GM21367 (cell line): ENCODE data around the gene KCTD5.
A peak's percentile ranks its signal among the peaks of the same experiment; 100 is the strongest.
"Not testable (repeated sequence)": the region's sequence is repeated elsewhere in the genome, so short reads cannot be mapped to it uniquely, and the experiment has no call there.

ENCODE experiments used
- ATAC-seq: cut with Tn5 transposase; IDR thresholded peaks from one replicate; pipeline ENCODE4 v1.9.1; 2021; ENCODE audit not compliant: unreplicated experiment

KCTD5 gene

DNA sequence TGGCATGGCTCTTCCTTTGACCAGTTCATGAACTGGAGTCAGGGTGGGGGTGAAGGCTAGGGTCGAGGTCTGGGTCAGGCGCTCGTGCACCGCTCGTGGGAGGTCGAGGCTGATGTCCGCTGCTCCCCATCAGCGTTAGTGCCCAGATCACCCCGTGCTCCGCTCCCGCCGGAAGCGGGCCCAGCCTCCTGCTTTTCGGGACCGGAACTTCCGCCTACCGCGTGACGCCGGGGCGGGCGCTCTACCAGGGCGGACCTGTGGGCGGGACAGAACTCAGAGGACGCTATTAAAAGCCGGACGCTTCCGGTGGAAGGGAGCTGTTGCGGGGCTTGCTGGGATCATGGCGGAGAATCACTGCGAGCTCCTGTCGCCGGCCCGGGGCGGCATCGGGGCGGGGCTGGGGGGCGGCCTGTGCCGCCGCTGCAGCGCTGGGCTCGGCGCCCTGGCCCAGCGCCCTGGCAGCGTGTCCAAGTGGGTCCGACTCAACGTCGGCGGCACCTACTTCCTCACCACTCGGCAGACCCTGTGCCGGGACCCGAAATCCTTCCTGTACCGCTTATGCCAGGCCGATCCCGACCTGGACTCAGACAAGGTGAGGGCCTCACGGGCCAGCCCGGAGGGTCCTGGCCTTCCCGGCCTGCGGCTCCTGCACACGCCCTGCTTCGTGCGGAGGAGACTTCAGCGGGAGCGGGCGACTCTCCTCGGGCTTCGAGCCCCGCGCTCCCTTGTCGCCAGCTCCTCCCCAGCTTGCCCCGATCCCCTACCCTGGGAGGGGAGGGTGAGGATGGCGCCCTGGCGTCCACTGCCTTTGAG is at the start of gene KCTD5:
KCTD5 (plus strand) TSS at position 315 of the 813 bp plus-strand sequence; CDS start at position 341, 26 bp downstream.
- peak; percentile 41 for ATAC-seq

- ATAC-seq = not testable (repeated sequence)
These were observed 43.1 kb upstream of the KCTD5 start for GRCh38 chr16:2639071-2639721.

DNA sequence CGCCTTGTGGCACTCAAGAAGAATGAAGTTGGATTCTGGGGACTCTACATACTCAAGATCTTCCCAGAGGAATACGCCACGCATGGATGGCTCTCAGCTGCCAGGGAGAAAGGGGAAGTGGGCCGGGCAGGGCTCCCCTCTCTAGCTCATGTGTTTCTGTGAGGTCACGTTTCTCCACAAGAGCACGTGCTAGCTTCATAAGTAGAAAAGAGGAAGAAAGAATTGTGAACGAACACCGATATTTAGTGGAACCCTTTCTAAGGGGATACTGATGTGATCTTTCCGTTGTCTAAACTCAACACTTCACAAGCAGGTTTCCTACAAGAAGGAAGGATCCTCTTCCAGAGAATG is 42.6 kb upstream of the KCTD5 start:
- ATAC-seq = not testable (repeated sequence)

DNA sequence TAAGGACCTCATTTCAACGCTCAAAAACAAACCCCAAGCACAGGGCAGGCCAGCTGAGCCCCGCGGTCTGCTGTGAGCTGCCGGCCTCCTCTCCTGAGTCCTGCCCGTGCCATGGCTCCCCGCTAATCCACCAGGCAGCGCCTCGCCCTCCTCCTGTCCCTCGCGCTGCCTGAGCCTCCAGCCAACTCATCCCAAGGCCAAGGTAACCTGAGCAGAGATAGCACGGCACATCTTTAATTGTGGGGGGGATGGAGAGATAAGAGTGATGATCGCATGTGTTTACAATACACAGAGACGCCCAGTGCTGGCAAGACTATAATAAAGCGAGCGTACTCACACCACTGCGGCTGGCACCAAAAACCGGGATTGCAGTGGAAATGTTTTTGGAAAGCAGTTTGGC is 39.8 kb upstream of the KCTD5 start:
- not testable (repeated sequence) for ATAC-seq

GRCh38 chr16:2644754-2645453 is 37.4 kb upstream of the KCTD5 start:
- ATAC-seq = not testable (repeated sequence)

DNA sequence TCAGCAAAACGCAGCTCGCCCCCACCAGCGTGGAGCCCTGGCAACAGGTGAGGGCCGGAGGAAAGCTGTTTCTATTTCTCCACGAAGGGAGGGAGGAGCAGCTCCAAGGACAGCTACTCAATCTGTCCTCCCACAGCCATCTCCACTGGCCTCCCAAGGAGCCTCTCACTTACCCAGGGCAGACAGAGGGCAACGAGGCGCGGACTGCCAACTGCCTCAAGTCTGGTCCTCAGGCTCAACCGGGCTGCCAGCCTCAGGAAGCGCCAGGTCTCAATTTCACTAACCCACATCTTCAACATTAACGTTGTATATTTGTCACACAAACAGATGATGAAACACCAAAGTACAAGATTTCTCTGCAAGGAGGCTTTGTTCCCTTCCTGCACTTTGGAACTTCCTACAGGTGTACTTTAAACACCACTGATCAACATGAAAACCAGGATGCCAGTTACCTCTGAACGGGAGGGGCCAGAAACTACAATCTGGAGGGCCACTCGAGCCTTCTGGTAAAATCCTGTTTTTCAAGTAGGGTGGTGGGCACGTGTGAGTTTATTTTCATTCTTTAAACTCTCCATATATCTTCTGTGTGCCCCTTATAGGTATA is 31.0 kb upstream of the KCTD5 start:
- not testable (repeated sequence) for ATAC-seq

DNA sequence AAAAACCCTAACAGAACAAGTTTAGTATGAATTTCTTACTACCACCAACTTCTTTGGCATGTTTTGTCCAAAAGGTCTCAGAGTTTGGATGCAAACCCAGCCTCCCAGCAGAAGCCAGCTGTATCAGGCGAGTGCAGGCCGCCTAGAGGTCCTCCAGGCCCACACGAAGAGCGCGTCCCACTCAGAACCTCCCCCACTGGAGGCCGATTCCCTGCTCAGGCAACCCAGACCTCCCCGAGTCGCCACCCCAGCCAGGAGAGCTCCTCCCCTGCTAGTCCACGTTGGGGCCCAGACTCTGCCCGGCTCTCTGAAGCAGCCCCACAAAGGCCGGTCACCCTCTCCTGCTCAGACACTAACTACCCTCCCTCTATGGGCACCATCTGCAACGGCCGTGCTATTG is 28.4 kb upstream of the KCTD5 start:
- ATAC-seq = not testable (repeated sequence)

GRCh38 chr16:2654949-2655348 is 27.4 kb upstream of the KCTD5 start:
- ATAC-seq = not testable (repeated sequence)

DNA sequence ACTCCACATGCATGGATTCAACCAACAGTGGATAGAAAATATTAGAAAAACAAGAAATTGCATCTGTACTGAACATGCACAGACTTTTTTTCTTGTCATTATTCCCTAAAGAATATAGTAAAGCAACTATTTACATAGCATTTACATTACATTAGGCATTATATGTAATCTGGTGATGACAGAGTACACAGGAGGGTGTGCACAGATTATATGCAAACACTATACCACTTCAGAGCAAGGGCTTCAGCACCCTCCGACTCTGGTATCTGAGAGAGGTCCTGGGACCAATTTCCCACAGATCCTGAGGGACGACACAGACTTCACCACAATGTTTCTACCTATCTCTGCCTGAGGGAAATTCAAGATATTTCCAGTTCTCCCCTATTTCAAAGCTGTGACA is 25.3 kb upstream of the KCTD5 start:
- no peak for ATAC-seq

- ATAC-seq = not testable (repeated sequence)
These were observed 24.5 kb upstream of the KCTD5 start for GRCh38 chr16:2657803-2658202.

GRCh38 chr16:2659560-2659959 is 22.8 kb upstream of the KCTD5 start:
- not testable (repeated sequence) for ATAC-seq

DNA sequence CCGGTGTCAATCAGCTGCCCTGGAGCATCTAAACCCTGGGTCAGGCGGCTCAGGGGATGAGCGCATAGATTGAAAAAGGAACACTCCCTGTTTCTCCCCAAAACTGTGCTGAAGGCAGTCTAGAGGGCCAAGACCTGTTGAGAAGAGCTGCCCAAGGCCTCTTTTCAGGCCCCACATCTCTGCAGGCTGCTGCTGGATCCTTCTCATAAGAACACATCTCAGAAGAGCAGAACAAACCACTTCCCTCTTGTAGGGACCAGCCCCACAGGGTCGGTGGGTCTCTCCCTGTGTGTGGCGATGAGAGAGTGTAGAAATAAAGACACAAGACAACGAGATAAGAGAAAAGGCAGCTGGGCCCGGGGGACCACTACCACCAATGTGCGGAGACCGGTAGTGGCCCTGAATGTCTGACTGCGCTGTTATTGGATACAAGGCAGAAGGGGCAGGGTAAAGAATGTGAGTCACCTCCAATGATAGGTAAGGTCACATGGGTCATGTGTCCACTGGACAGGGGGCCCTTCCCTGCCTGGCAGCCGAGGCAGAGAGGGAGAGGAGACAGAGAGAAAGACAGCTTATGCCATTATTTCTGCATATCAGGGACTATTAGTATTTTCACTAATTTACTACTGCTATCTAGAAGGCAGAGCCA is 22.2 kb upstream of the KCTD5 start:
- not testable (repeated sequence) for ATAC-seq

- ATAC-seq = not testable (repeated sequence)
These were observed 21.5 kb upstream of the KCTD5 start for GRCh38 chr16:2660755-2661373.

DNA sequence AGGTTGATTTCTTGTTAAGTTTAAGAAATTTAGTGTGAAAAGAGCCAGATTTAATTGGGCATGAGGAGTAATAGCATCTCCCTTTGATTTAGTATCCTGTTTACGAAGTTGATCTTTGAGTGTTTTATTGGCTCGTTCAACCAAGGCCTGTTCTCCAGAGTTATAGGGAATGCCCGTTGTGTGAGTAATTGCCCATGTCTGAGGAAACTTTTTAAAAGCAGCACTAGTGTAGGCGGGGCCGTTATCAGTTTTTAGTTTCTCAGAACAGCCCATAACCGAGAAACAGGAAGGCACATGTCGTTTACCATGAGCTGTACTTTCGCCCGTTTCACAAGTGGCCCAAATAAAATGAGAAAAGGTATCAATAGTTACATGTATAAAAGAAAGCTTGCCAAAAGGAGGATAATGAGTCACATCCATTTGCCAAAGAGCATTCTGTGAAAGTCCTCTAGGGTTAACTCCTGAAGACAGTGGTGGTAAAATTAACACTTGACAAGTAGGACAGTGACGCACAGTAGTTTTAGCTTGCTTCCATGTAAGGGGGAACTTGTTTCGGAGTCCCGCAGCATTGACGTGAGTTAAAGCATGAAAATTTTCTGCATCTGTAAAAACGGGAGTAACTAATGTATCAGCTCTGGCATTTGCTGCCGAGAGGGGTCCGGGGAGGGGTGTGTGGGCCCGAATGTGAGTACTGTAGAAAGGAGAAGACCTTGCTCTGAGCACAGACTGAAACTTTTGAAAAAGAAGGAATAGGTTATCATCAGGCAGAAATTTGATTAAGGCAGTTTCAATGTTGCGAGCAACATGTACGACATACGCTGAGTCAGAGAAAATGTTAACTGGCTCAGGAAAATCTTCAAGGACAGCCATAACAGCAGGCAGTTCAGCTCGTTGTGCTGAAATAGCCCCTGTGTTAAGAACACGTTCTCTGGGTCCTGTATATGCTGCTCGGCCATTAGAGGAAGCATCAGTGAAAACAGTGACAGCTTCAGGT is 18.5 kb upstream of the KCTD5 start:
- no peak for ATAC-seq

GRCh38 chr16:2664574-2664982 is 17.7 kb upstream of the KCTD5 start:
- ATAC-seq = no peak

DNA sequence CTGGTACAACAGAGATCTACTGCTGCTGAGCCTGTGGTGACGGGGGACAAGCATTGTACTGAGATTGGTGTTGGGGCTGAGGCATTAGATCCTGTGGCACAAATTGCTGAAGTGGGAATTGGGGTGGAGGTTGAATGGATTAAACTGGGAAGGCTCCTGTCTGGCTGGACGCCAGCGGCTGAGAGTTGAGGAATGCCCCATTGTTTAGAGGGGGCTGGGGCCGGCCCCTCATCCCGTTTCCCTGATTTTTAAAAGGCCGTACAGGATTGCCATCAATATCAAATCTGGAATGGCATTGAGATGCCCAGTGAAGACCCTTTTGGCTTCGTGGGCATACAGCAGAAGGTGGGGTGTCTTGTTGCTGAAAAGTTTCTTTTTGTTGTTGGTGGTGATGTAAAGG is 15.7 kb upstream of the KCTD5 start:
- not testable (repeated sequence) for ATAC-seq

- not testable (repeated sequence) for ATAC-seq
These were observed 12.7 kb upstream of the KCTD5 start for GRCh38 chr16:2669587-2669986.

GRCh38 chr16:2670017-2670416 is 12.3 kb upstream of the KCTD5 start:
- not testable (repeated sequence) for ATAC-seq

- not testable (repeated sequence) for ATAC-seq
These were observed 11.1 kb upstream of the KCTD5 start for GRCh38 chr16:2671193-2671592.
